ENCODE results near the gene ST6GALNAC1. TPM values are rescaled to one million over a fixed set of nuclear protein-coding genes. Genes with fewer than 3 reads are reported as not detected.

ST6GALNAC1 gene
- total RNA-seq, 1 donor from 2014 or later, result 1.3 TPM

DNA sequence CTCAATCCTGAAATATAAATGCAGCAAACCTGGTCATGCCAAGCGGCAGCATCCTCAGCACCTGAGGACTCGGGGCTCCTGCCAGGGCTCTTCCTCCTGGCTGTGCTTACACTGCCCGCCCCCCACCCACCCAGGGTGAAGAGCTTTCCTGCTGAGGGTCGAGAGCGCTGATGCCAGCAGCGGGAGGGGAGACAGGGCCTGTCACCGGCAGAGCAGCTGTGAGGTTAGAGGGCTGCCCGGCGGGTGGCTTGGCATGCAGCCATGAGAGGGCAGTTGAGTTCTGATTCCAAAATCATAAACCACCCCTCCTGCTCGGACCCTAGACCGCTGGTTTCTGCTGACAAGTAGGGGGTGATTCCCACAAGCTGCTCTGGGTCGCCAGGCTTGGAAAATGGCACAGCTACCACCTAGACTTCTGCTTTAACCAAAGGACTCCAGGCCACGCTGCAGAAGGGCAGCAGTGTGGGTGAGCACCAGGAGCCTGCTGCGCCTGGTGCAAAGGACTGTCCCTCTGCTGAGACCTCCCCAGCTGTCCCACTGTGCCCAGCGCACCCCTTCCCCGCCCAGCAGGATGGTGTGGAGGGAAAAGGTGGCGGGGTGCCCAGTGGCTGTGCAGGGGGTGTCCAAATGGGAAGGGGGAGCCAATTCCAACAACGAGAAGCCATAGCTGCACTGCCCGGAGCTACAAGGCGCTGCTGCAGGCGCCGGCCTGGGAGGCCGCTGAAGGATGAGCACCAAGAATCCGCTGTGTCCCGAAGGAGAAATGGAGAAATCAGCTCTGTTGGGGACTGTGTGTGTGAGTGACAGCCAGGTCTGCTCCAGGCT lies 40.6 kb upstream of the ST6GALNAC1 start:
- Mint-ChIP-seq H3K9me3 (no peaks in the 10 kb centered on the region), H3K27me3 (ENCODE audit: low read depth) (no peaks in the 10 kb centered on the region), H3K4me1 (peaks cover 39% of the 10 kb centered on the region), H3K27ac (no peak overlapping the region), H3K36me3 (peaks cover 4% of the 10 kb centered on the region), H3K4me3 (no peak overlapping the region)
- DNase-seq (ENCODE audit: low spot score in 2 of 2, unreplicated experiment in 2 of 2), result no peak
- TF ChIP-seq, protein P1, sequence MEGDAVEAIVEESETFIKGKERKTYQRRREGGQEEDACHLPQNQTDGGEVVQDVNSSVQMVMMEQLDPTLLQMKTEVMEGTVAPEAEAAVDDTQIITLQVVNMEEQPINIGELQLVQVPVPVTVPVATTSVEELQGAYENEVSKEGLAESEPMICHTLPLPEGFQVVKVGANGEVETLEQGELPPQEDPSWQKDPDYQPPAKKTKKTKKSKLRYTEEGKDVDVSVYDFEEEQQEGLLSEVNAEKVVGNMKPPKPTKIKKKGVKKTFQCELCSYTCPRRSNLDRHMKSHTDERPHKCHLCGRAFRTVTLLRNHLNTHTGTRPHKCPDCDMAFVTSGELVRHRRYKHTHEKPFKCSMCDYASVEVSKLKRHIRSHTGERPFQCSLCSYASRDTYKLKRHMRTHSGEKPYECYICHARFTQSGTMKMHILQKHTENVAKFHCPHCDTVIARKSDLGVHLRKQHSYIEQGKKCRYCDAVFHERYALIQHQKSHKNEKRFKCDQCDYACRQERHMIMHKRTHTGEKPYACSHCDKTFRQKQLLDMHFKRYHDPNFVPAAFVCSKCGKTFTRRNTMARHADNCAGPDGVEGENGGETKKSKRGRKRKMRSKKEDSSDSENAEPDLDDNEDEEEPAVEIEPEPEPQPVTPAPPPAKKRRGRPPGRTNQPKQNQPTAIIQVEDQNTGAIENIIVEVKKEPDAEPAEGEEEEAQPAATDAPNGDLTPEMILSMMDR (IDR thresholded peaks at IDR 0.05; ENCODE audit: unreplicated experiment), result no peak

DNA sequence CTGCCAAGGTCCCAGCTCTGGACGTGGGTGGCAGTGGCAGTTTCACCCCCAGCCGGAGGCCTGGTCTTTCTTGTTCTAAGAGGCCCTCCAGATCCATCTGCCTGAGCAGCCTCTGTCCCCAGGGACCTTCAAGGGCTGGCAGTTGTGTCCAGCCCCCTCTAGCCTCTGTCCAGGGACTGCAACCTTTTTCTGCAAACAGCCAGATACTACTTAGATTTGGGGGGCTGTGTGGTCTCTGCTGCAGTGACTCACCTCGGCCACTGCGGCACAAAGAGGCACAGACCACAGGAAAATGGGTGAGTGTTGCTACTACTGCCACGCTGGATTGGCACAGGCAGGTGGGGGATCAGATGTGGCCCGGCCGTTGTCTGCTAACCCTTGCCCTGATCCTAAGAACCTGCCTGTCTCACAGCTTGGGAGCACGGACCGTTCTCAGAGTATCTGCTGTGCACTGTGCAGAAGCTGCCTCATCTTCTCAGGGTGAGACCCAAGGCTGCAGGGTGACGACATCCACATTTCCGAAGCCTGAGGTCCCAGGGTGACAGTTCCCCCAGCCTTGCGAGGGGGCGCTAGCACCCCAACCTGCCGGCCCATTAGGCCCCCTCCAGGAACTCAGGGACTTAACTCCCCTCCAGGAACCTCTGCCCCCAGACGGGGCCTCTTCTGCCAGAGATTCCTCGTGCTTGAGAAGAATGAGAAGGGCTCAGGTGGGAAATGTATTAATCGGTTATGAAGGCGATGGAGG lies 39.6 kb upstream of the ST6GALNAC1 start:
- TF ChIP-seq, protein P1 (IDR thresholded peaks at IDR 0.05; ENCODE audit: unreplicated experiment), result no peak

DNA sequence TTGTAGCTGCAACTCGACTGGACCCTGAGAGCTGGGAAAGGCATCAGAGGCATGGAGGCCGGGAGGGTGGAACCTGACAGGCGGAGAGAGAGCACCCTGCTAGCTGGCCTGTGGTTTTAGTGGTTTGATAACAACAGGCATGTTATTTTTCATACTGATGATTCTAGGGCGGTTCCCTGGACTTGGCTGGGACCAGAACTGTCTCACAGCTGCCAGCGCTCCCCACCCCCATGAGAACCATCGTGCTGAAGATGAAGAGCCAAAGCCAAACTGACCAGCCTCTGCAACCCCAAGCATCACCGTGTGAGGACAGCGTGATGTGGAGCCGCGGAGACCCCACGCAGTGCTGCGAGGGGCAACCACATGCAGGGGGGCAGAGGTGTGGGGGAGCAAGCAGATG lies 38.7 kb upstream of the ST6GALNAC1 start:
- peak overlapping the region; percentile 57 for H3K27ac Mint-ChIP-seq
- H3K4me3 Mint-ChIP-seq, result no peak overlapping the region
- H3K27me3 Mint-ChIP-seq (ENCODE audit: low read depth), result no peaks in the 10 kb centered on the region
- H3K36me3 Mint-ChIP-seq, result peaks cover 2% of the 10 kb centered on the region
- peaks cover 23% of the 10 kb centered on the region for H3K4me1 Mint-ChIP-seq
- no peak for DNase-seq (ENCODE audit: low spot score in 2 of 2, unreplicated experiment in 2 of 2)
- H3K9me3 Mint-ChIP-seq, result no peaks in the 10 kb centered on the region
- TF ChIP-seq, protein P1 (IDR thresholded peaks at IDR 0.05; ENCODE audit: unreplicated experiment), result no peak

More for the DNA sequence above, 39.6 kb upstream of the ST6GALNAC1 start:
- H3K4me3 Mint-ChIP-seq, result no peak overlapping the region
- no peaks in the 10 kb centered on the region for H3K27me3 Mint-ChIP-seq (ENCODE audit: low read depth)
- H3K4me1 Mint-ChIP-seq, result peaks cover 31% of the 10 kb centered on the region
- no peak overlapping the region for H3K27ac Mint-ChIP-seq
- H3K9me3 Mint-ChIP-seq, result no peaks in the 10 kb centered on the region
- peaks cover 4% of the 10 kb centered on the region for H3K36me3 Mint-ChIP-seq
- no peak for DNase-seq (ENCODE audit: low spot score in 2 of 2, unreplicated experiment in 2 of 2)

DNA sequence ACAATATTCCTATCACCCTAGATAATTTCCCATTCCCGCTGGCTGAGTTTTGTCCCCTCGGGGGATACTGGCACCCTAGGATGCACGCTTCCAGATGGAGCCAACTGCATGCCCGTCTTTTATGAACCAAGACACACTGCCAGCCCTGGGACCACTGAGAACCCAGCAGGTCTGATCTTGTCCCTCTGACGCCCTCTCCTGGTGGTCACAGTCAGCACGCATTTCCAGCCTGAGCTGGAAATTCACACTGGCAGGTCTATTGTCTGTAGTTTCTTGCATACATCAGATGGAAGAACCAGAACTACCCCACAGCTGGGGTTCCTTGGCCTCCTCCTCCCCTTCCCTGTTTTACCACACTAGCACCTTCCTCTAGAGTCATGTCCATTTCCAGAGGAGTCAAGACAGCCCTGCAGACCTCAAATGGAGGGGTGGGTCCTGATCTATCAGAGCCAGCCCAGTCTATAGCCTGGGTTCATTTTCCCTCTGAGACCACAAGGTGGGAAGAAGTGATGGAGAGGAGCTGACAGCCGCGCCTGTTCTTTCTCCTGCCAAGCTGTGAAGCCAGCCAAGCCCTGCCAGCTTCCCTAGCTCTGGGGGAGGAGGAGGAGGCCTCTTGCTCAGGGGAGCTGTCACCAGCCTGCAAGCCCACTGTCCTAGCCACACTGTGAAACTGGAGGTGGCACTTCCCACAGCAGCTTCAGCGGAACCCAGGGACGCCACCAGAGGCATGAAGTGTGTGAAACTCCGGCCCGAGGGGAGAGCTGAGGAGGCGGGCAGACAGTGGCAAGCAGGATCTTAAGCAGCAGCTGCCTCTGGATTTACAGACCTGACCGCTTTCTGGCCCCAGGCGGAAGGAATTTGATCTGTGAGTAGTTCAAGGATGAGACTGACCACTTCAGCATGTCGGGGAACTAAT lies 37.9 kb upstream of the ST6GALNAC1 start:
- Mint-ChIP-seq H3K36me3 (peaks cover 2% of the 10 kb centered on the region), H3K27ac (peak overlapping the region; percentile 57), H3K4me1 (peaks cover 16% of the 10 kb centered on the region), H3K4me3 (no peak overlapping the region), H3K9me3 (no peaks in the 10 kb centered on the region), H3K27me3 (ENCODE audit: low read depth) (no peaks in the 10 kb centered on the region)
- DNase-seq (ENCODE audit: low spot score in 2 of 2, unreplicated experiment in 2 of 2), result peak; percentile 58 to 80
- TF ChIP-seq, protein P1 (IDR thresholded peaks at IDR 0.05; ENCODE audit: unreplicated experiment), result peak; percentile 62

DNA sequence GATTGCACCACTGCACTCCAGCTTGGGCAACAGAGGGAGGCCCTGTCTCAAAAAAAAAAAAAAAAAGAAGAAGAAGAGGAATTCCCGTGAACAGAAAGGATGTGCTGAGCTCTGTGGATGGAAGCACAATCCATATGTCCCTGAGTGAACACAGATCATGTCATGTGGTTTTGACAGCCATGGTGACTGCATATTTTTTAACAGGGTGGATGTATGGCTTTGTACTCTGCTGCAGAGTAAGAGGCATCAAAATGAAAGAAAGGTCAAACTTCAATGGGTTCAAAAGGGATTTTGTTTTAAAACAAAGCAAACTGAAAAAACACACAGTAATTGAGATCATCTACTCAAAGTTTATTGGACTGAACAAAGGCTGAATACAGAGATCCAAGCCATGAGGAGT lies 35.7 kb upstream of the ST6GALNAC1 start:
- DNase-seq (ENCODE audit: low spot score in 2 of 2, unreplicated experiment in 2 of 2), result no peak
- TF ChIP-seq, protein P1 (IDR thresholded peaks at IDR 0.05; ENCODE audit: unreplicated experiment), result no peak
- no peaks in the 10 kb centered on the region for H3K27me3 Mint-ChIP-seq (ENCODE audit: low read depth)

More for the DNA sequence above, 35.7 kb upstream of the ST6GALNAC1 start:
- no peak overlapping the region for H3K27ac Mint-ChIP-seq
- no peaks in the 10 kb centered on the region for H3K9me3 Mint-ChIP-seq
- H3K36me3 Mint-ChIP-seq, result peaks cover 2% of the 10 kb centered on the region
- peaks cover 14% of the 10 kb centered on the region for H3K4me1 Mint-ChIP-seq
- no peak overlapping the region for H3K4me3 Mint-ChIP-seq

All from mesothelial cell of epicardium (in vitro differentiated cells).